Measurements from ENCODE around the gene CD300LB. TPM values are rescaled to one million over a fixed set of nuclear protein-coding genes. Genes with fewer than 3 reads are reported as not detected.

CD300LB gene
- total and polyA plus RNA-seq, 10 of the 15 experiments (the other 5 are each of a cell fraction or from before 2014, with no cell fraction given), result 0.08 to 0.57 (median 0.25) TPM; not detected in 4

GRCh38 chr17:74529243-74529642 lies 2.0 kb downstream of the CD300LB start (continued):
- no peak for TF ChIP-seq SIN3A (IDR thresholded peaks at IDR 0.05; ENCODE audit: low read depth, low read length)
- no peak for TF ChIP-seq POLR2AphosphoS5 (IDR thresholded peaks at IDR 0.05; ENCODE audit: low read length)
- no peak for TF ChIP-seq ZBTB40 (IDR thresholded peaks at IDR 0.05; ENCODE audit: borderline replicate concordance)
- no peak for TF ChIP-seq PAX5 (IDR thresholded peaks at IDR 0.05; ENCODE audit: borderline replicate concordance, low read depth, low read length)

GRCh38 chr17:74528491-74529199 lies 2.6 kb downstream of the CD300LB start:
- H3K36me3 ChIP-seq (ENCODE audit: control insufficient read depth in 2 of 2, insufficient read depth in 2 of 2, low read length in 1 of 2), result no peaks in the 10 kb centered on the region
- SMC1A ChIA-PET (ENCODE audit: uncharacterized antibody, unreplicated experiment), result interaction anchor here (0.7 to 7.5 kb wide), 8 partner anchors 10 to 161 kb away, joined by 3 to 45 read pairs (median 4); partner anchors contain the start of gene GPR142
- no peaks in the 10 kb centered on the region for H4K20me1 ChIP-seq (ENCODE audit: control insufficient read depth, insufficient read depth)
- intact Hi-C loops (cut with micrococcal nuclease; ENCODE audit: unreplicated experiment), result no loop called here
- no peak overlapping the region for H3K4me3 ChIP-seq
- in situ Hi-C loops (cut with MboI), result no loop called here
- no peak overlapping the region for H3K27ac ChIP-seq (ENCODE audit: control insufficient read depth, insufficient read depth)
- H2AFZ ChIP-seq (ENCODE audit: control insufficient read depth, low read depth, low read length), result no peak overlapping the region
- H3K79me2 ChIP-seq (ENCODE audit: control insufficient read depth, insufficient read depth, low read length), result no peaks in the 10 kb centered on the region
- POLR2A ChIA-PET, result interaction anchor here (0.6 to 1.9 kb wide), 7 partner anchors 7 to 664 kb away, joined by 3 to 9 read pairs (median 3); partner anchors contain the start of gene CD300A
- H3K27me3 ChIP-seq (replicated peaks in 1 of 2; ENCODE audit: control insufficient read depth in 2 of 2, insufficient read depth in 2 of 2, low read length in 1 of 2), result peaks cover 0 to 1% of the 10 kb centered on the region in 2 experiments; a peak in 1 of 4 replicates
- BruUV-seq (replicated peaks), result no TSS peak
- peak overlapping the region; percentile 13 for H3K4me2 ChIP-seq (ENCODE audit: control insufficient read depth, insufficient read depth)
- ATAC-seq (peak; percentile 91), FAIRE-seq (peak; percentile 80), DNase-seq (ENCODE audit: low read depth, low spot score) (peak; percentile 76)
- no peaks in the 10 kb centered on the region; the same call in 2 of the 3 replicates for H3K9me3 ChIP-seq (replicated peaks; ENCODE audit: control insufficient read depth, insufficient read depth, low read length)
- CTCF ChIA-PET, result interaction anchor here (0.6 to 5.8 kb wide), 8 partner anchors 10 to 159 kb away, joined by 3 to 68 read pairs (median 6); partner anchors contain the start of gene GPR142
- peaks cover 7% of the 10 kb centered on the region for H3K4me1 ChIP-seq (ENCODE audit: control insufficient read depth, insufficient read depth, low read length)
- RAD21 ChIA-PET (ENCODE audit: unreplicated experiment), result interaction anchor here (0.5 to 4.7 kb wide), 8 partner anchors 10 to 161 kb away, joined by 3 to 22 read pairs (median 6); partner anchors contain the start of genes CD300A and GPR142
- WGBS (ENCODE audit: insufficient coverage, insufficient replicate concordance, low lambda C conversion rate, missing lambda C conversion rate), result 18% methylated on average over 8 of the region's 8 CpGs
- no peak overlapping the region for H3K9ac ChIP-seq (ENCODE audit: control insufficient read depth, insufficient read depth, low read length)
- TF ChIP-seq NRF1 (conservative IDR thresholded peaks at IDR 0.05; ENCODE audit: low read depth, low read length) (no peak), RELB (IDR thresholded peaks at IDR 0.05; ENCODE audit: low read depth) (peak; percentile 88; the same call in 1 of the 2 replicates), ZNF622 (IDR thresholded peaks at IDR 0.05) (no peak), SIN3A (IDR thresholded peaks at IDR 0.05; ENCODE audit: low read depth, low read length) (no peak), HDGF (IDR thresholded peaks at IDR 0.05) (peak; percentile 58; the same call in 1 of the 2 replicates), NFIC (IDR thresholded peaks at IDR 0.05; ENCODE audit: low read depth, low read length) (peak; percentile 58; the same call in 1 of the 2 replicates), ZZZ3 (IDR thresholded peaks at IDR 0.05; ENCODE audit: control insufficient read depth, insufficient read length, low read depth) (no peak), POU2F2 (IDR thresholded peaks at IDR 0.05; ENCODE audit: borderline replicate concordance, low read depth, low read length) (0 out of 3 replicates have a peak, but pooled peaks have one; percentile 11), USF1 (IDR thresholded peaks at IDR 0.05; ENCODE audit: borderline replicate concordance, extremely low read length, insufficient read depth, low read depth, low read length) (no peak), ZSCAN29 (IDR thresholded peaks at IDR 0.05) (no peak), EED (IDR thresholded peaks at IDR 0.05; ENCODE audit: low read depth) (peak; percentile 64; the same call in 1 of the 2 replicates), KDM1A (IDR thresholded peaks at IDR 0.05; ENCODE audit: borderline replicate concordance) (no peak)

Measured in GM12878 (cell line).